Loucy (cell line): ENCODE results near the gene PCDHA2.

Experiments used
- EZH2phosphoT487 ChIP-seq: fragments of 200-600 bp; IDR thresholded peaks from 2 replicates; pipeline ENCODE4 v1.6.1; 2018; ENCODE audit warnings: antibody characterized with exemption, mild to moderate bottlenecking, moderate library complexity, borderline replicate concordance
- TF ChIP-seq, protein P1 (sequence below): fragments of 200-600 bp; sonication (generic); conservative IDR thresholded peaks from 2 replicates; pipeline ENCODE4 v1.5.1; 2014; ENCODE audit warnings: mild to moderate bottlenecking, antibody characterized with exemption, low read length

DNA sequence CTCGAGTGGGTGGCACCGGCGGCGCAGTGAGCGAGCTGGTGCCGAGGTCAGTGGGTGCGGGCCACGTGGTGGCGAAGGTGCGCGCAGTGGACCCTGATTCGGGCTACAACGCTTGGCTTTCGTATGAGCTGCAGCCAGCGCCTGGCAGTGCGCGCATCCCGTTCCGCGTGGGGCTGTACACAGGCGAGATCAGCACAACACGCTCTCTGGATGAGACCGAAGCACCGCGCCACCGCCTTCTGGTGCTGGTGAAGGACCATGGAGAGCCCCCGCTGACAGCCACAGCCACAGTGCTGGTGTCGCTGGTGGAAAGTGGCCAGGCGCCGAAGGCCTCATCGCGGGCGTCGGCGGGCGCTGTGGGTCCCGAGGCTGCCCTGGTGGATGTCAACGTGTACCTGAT lies 28.8 kb downstream of the PCDHA2 start:
- TF ChIP-seq, protein P1, sequence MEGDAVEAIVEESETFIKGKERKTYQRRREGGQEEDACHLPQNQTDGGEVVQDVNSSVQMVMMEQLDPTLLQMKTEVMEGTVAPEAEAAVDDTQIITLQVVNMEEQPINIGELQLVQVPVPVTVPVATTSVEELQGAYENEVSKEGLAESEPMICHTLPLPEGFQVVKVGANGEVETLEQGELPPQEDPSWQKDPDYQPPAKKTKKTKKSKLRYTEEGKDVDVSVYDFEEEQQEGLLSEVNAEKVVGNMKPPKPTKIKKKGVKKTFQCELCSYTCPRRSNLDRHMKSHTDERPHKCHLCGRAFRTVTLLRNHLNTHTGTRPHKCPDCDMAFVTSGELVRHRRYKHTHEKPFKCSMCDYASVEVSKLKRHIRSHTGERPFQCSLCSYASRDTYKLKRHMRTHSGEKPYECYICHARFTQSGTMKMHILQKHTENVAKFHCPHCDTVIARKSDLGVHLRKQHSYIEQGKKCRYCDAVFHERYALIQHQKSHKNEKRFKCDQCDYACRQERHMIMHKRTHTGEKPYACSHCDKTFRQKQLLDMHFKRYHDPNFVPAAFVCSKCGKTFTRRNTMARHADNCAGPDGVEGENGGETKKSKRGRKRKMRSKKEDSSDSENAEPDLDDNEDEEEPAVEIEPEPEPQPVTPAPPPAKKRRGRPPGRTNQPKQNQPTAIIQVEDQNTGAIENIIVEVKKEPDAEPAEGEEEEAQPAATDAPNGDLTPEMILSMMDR: no peak
- no peak for TF ChIP-seq EZH2phosphoT487
